ENCODE measurements around the gene JAM3.

DNA sequence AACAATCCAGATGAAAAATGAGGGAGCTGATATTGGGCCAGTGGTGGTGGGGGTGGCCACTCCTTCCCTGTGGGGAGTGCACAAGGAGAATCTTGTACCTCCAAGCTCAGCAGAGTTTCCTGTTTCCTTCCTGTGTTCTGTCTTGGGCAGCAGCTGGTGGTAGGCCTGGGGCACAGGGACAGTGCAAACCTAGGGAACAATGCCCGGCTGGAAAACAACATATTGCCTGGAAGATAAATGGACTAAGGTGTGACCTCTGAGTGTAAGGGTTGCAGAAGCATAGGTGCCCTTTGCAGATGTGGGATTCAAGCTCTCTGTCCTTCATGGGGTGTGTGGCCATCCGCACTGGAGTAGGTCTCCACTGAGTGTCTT lies 5.8 kb upstream of the JAM3 start:
- TF ChIP-seq, protein P1, sequence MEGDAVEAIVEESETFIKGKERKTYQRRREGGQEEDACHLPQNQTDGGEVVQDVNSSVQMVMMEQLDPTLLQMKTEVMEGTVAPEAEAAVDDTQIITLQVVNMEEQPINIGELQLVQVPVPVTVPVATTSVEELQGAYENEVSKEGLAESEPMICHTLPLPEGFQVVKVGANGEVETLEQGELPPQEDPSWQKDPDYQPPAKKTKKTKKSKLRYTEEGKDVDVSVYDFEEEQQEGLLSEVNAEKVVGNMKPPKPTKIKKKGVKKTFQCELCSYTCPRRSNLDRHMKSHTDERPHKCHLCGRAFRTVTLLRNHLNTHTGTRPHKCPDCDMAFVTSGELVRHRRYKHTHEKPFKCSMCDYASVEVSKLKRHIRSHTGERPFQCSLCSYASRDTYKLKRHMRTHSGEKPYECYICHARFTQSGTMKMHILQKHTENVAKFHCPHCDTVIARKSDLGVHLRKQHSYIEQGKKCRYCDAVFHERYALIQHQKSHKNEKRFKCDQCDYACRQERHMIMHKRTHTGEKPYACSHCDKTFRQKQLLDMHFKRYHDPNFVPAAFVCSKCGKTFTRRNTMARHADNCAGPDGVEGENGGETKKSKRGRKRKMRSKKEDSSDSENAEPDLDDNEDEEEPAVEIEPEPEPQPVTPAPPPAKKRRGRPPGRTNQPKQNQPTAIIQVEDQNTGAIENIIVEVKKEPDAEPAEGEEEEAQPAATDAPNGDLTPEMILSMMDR (IDR thresholded peaks at IDR 0.05), result no peak
- TF ChIP-seq POLR2A (IDR thresholded peaks at IDR 0.05), result no peak
